Tibial artery (tissue), 4 donors: Measurements from ENCODE around the gene LIMK2.
A peak's percentile ranks its signal among the peaks of the same experiment; 100 is the strongest.

Experiments used
- DNase-seq, 2 donors: peaks; one replicate each; pipeline ENCODE4 v3.0.0-alpha.2; 2019
- H3K27ac ChIP-seq, 2 donors: fragments of 200-600 bp; sonication (generic) in 1 of 2; 1 replicate in 1 of 2; 2 replicates in 1 of 2; pipeline ENCODE4 v1.5.1; 2018 to 2019; ENCODE audit warnings: mild to moderate bottlenecking in 1 of 2
- H3K27me3 ChIP-seq, 2 donors: fragments of 200-600 bp; sonication (generic) in 1 of 2; one replicate each; pipeline versions ENCODE4 v1.5.1 to v1.6.0; 2016 to 2019
- H3K36me3 ChIP-seq, 3 donors: fragments of 200-600 bp; sonication (generic) in 2 of 3; one replicate each; pipeline ENCODE4 v1.5.1; 2016 to 2019; ENCODE audit warnings: mild to moderate bottlenecking in 2 of 3
- H3K4me1 ChIP-seq, 4 donors: fragments of 200-600 bp; sonication (generic) in 2 of 4; 1 replicate in 3 of 4; 2 replicates in 1 of 4; pipeline ENCODE4 v1.5.1; 2016 to 2019
- H3K4me3 ChIP-seq, 2 donors: fragments of 200-600 bp; sonication (generic) in 1 of 2; 1 replicate in 1 of 2; 2 replicates in 1 of 2; pipeline ENCODE4 v1.5.1; 2018 to 2019; ENCODE audit warnings: mild to moderate bottlenecking in 2 of 2
- H3K9me3 ChIP-seq, 3 donors: fragments of 200-600 bp; sonication (generic) in 1 of 3; one replicate each; pipeline ENCODE4 v1.5.1; 2016 to 2019
- CTCF ChIP-seq, 2 experiments: fragments of 200-600 bp in 1 of 2; fragments of 450-650 bp in 1 of 2; IDR thresholded peaks; one replicate each; pipeline ENCODE4 v1.5.1; 2017 to 2019; ENCODE audit warnings: antibody characterized with exemption in 2 of 2, mild to moderate bottlenecking in 1 of 2, moderate library complexity in 1 of 2
- intact Hi-C: fragments of 100-400 bp; cut with DNase I; formaldehyde crosslinking; loops from one replicate; pipeline ENCODE4 v1.15.0; 2023; ENCODE audit warnings: low total_unique reads

The LIMK2 gene

GRCh38 chr22:31238057-31238456 lies 26.0 kb downstream of the LIMK2 start:
- Histone ChIP-seq H3K36me3 (peaks cover 0 to 7% (median 0%) of the 10 kb centered on the region in 3 donors), H3K9me3 (no peaks in the 10 kb centered on the region), H3K27me3 (no peaks in the 10 kb centered on the region), H3K27ac (no peak overlapping the region), H3K4me1 (peaks cover 0 to 3% (median 0%) of the 10 kb centered on the region in 4 donors), H3K4me3 (no peak overlapping the region)
- intact Hi-C loops = no loop called here
- TF ChIP-seq CTCF (IDR thresholded peaks at IDR 0.05) = no peak
- DNase-seq = no peak

- TF ChIP-seq CTCF (IDR thresholded peaks at IDR 0.05) = no peak
- no peak for DNase-seq
- H3K9me3 ChIP-seq = no peaks in the 10 kb centered on the region
- H3K36me3 ChIP-seq = peaks cover 0 to 7% (median 0%) of the 10 kb centered on the region in 3 donors
- H3K4me3 ChIP-seq = no peak overlapping the region
- H3K27me3 ChIP-seq = no peaks in the 10 kb centered on the region
- peaks cover 3 to 19% (median 12%) of the 10 kb centered on the region in 4 donors for H3K4me1 ChIP-seq
- intact Hi-C loops = no loop called here
- no peak overlapping the region for H3K27ac ChIP-seq
Observed at GRCh38 chr22:31239771-31240370, 27.8 kb downstream of the LIMK2 start.

- DNase-seq = no peak
- Histone ChIP-seq H3K27ac (no peak overlapping the region), H3K27me3 (no peaks in the 10 kb centered on the region), H3K4me3 (no peak overlapping the region), H3K36me3 (peaks cover 0 to 7% (median 0%) of the 10 kb centered on the region in 3 donors), H3K9me3 (no peaks in the 10 kb centered on the region), H3K4me1 (peaks cover 3 to 22% (median 13%) of the 10 kb centered on the region in 4 donors)
- intact Hi-C loops = no loop called here
- TF ChIP-seq CTCF (IDR thresholded peaks at IDR 0.05) = no peak
Observed at GRCh38 chr22:31241200-31241599, 29.1 kb downstream of the LIMK2 start.

- no peaks in the 10 kb centered on the region for H3K27me3 ChIP-seq
- no peaks in the 10 kb centered on the region for H3K9me3 ChIP-seq
- H3K36me3 ChIP-seq = peaks cover 0 to 7% (median 0%) of the 10 kb centered on the region in 3 donors
- H3K4me3 ChIP-seq = no peak overlapping the region
- no peak for DNase-seq
- H3K27ac ChIP-seq = no peak overlapping the region
- intact Hi-C loops = no loop called here
- TF ChIP-seq CTCF (IDR thresholded peaks at IDR 0.05) = no peak
- peaks cover 3 to 22% (median 13%) of the 10 kb centered on the region in 4 donors for H3K4me1 ChIP-seq
Observed at GRCh38 chr22:31241936-31242335, 29.8 kb downstream of the LIMK2 start.

- peak overlapping the region; percentile 66 to 72 for H3K27ac ChIP-seq
- intact Hi-C loops = no loop called here
- no peak for TF ChIP-seq CTCF (IDR thresholded peaks at IDR 0.05)
Observed at GRCh38 chr22:31243339-31244045, 31.4 kb downstream of the LIMK2 start.

More at GRCh38 chr22:31243339-31244045, 31.4 kb downstream of the LIMK2 start:
- Histone ChIP-seq H3K4me3 (no peak overlapping the region), H3K4me1 (peaks cover 3 to 33% (median 19%) of the 10 kb centered on the region in 4 donors), H3K36me3 (peaks cover 0 to 7% (median 0%) of the 10 kb centered on the region in 3 donors), H3K27me3 (no peaks in the 10 kb centered on the region), H3K9me3 (no peaks in the 10 kb centered on the region)
- no peak for DNase-seq
